Stimulated activated CD4-positive, alpha-beta T cell treated with anti-CD3 and anti-CD28 coated beads, TNF-alpha, amount 100 ng/mL, for 4 hours (primary cell): Measurements from ENCODE around the gene NAGLU.

Source experiments
- DNase-seq, 3 experiments: peaks; one replicate each; pipeline ENCODE4 v3.0.0-alpha.2; 2020; ENCODE audit warnings: low read depth in 3 of 3

Gene NAGLU

GRCh38 chr17:42564815-42565522, 28.9 kb downstream of the NAGLU start:
- DNase-seq: no peak

GRCh38 chr17:42565523-42566214, 29.6 kb downstream of the NAGLU start:
- DNase-seq: no peak

- DNase-seq: no peak
Observed at GRCh38 chr17:42566215-42566882, 30.3 kb downstream of the NAGLU start.

GRCh38 chr17:42566883-42567573, 31.0 kb downstream of the NAGLU start, which contains the start of gene MLX:
Gene MLX (plus strand): TSS chr17:42567100. CDS start chr17:42567125, 25 bp downstream.
- DNase-seq: peak; percentile 81 to 91 (median 83)

GRCh38 chr17:42568341-42569111, 32.5 kb downstream of the NAGLU start:
- no peak for DNase-seq

- DNase-seq: no peak
Observed at GRCh38 chr17:42571435-42572225, 35.6 kb downstream of the NAGLU start.

- DNase-seq: no peak
Observed at GRCh38 chr17:42573095-42573494, 37.1 kb downstream of the NAGLU start.

- no peak for DNase-seq
Observed at GRCh38 chr17:42574463-42574862, 38.4 kb downstream of the NAGLU start.

- DNase-seq: no peak
Observed at GRCh38 chr17:42577140-42577531, 41.1 kb downstream of the NAGLU start.

GRCh38 chr17:42577532-42578281, 41.7 kb downstream of the NAGLU start, which contains the start of gene PSMC3IP:
Gene PSMC3IP (minus strand): TSS chr17:42577729. CDS start chr17:42577686, 43 bp downstream.
- peak; percentile 79 to 86 (median 83) for DNase-seq

GRCh38 chr17:42578282-42578869, 42.3 kb downstream of the NAGLU start:
- peak; percentile 51 to 58 (median 54) for DNase-seq

GRCh38 chr17:42579794-42580551, 43.9 kb downstream of the NAGLU start:
- no peak for DNase-seq

GRCh38 chr17:42581744-42582270, 45.8 kb downstream of the NAGLU start:
- DNase-seq: no peak

- no peak for DNase-seq
Observed at GRCh38 chr17:42584880-42585279, 48.8 kb downstream of the NAGLU start.

- no peak for DNase-seq
Observed at GRCh38 chr17:42585353-42585752, 49.3 kb downstream of the NAGLU start.

GRCh38 chr17:42586514-42587230, 50.6 kb downstream of the NAGLU start:
- DNase-seq: no peak

- DNase-seq: no peak
Observed at GRCh38 chr17:42590886-42591285, 54.8 kb downstream of the NAGLU start.

GRCh38 chr17:42591411-42591810, 55.4 kb downstream of the NAGLU start:
- no peak for DNase-seq
